ENCODE results near the gene ZBTB20.
"Not testable (repeated sequence)": the region's sequence is repeated elsewhere in the genome, so short reads cannot be mapped to it uniquely, and the experiment has no call there.

ZBTB20 gene

DNA sequence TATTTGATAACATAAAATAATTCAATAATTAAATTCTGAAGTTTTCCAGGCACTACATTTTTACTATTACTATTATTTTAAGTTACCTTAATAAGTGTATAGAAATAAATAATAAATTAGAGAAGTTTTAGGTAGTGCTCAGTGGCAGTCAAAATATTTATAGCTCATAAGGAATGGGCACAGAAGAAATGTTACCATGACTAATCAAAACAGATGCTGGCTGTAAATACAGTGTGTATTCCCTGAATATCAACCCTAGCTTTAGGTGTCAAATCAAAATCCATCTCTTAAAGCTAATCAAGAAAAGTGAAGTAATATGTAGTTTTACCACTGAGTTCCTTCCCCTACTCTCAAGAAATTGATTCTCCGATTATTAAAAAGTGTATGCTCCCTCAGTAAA lies 35.5 kb downstream of the ZBTB20 start:
- no peak overlapping the region for H3K27ac ChIP-seq (ENCODE audit: low read depth in 2 of 2, low read length in 2 of 2)
- H3K4me3 ChIP-seq (ENCODE audit: low read length in 2 of 2): no peak overlapping the region
- H3K27me3 ChIP-seq (ENCODE audit: control insufficient read depth in 2 of 2, insufficient read depth in 2 of 2, low read length in 2 of 2): no peaks in the 10 kb centered on the region

DNA sequence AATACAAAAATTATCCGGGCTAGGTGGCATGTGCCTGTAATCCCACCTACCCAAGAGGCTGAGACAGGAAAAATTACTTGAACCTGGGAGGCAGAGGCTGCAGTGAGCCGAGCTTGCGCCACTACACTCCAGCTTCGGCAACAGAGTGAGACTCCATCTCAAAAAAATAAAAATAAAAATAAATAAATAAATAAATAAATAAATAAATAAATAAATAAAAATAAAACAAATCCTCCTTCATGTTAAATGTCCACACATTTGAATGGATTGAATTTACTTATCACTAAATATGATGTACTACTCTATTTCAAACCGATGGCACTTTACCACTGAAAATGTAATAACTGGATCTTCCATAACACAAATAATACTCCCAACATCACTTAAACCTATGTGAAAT lies 36.3 kb downstream of the ZBTB20 start:
- Histone ChIP-seq H3K36me3 (ENCODE audit: control insufficient read depth in 2 of 2, insufficient read depth in 2 of 2, low read length in 2 of 2) (peaks cover 0 to 2% of the 10 kb centered on the region in 2 donors), H3K27me3 (ENCODE audit: control insufficient read depth in 2 of 2, insufficient read depth in 2 of 2, low read length in 2 of 2) (no peaks in the 10 kb centered on the region), H3K4me1 (ENCODE audit: control insufficient read depth in 2 of 2, insufficient read depth in 2 of 2, low read length in 2 of 2) (no peaks in the 10 kb centered on the region), H3K4me3 (ENCODE audit: low read length in 2 of 2) (no peak overlapping the region), H3K27ac (ENCODE audit: low read depth in 2 of 2, low read length in 2 of 2) (no peak overlapping the region), H3K9ac (ENCODE audit: low read depth in 1 of 2, low read length in 2 of 2) (no peak overlapping the region), H3K9me3 (ENCODE audit: control insufficient read depth in 2 of 2, low read length in 2 of 2) (no peaks in the 10 kb centered on the region)

More for the DNA sequence above, 35.5 kb downstream of the ZBTB20 start:
- no peaks in the 10 kb centered on the region for H3K9me3 ChIP-seq (ENCODE audit: control insufficient read depth in 2 of 2, low read length in 2 of 2)
- H3K36me3 ChIP-seq (ENCODE audit: control insufficient read depth in 2 of 2, insufficient read depth in 2 of 2, low read length in 2 of 2): peaks cover 0 to 2% of the 10 kb centered on the region in 2 donors
- no peaks in the 10 kb centered on the region for H3K4me1 ChIP-seq (ENCODE audit: control insufficient read depth in 2 of 2, insufficient read depth in 2 of 2, low read length in 2 of 2)
- no peak overlapping the region for H3K9ac ChIP-seq (ENCODE audit: low read depth in 1 of 2, low read length in 2 of 2)

DNA sequence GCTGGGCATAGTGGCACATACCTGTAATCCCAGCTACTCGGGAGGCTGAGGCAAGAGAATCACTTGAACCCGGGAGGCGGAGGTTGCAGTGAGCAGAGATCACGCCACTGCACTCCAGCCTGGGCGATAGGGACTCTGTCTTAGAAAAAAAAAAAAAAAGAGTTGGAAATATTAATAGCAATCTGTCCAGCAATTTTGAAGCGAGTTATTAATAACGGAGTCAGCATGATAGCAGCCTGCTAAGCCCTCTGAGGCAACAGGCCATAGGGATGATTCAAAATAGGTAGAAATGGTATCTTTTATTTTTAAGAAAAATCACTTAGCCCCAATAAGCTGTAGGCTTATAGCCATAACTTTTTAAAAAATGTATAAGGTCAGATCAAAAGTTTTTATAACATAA lies 37.0 kb downstream of the ZBTB20 start:
- not testable (repeated sequence) for H3K4me1 ChIP-seq (ENCODE audit: control insufficient read depth in 2 of 2, insufficient read depth in 2 of 2, low read length in 2 of 2); H3K9me3 ChIP-seq (ENCODE audit: control insufficient read depth in 2 of 2, low read length in 2 of 2); H3K4me3 ChIP-seq (ENCODE audit: low read length in 2 of 2); H3K36me3 ChIP-seq (ENCODE audit: control insufficient read depth in 2 of 2, insufficient read depth in 2 of 2, low read length in 2 of 2); H3K27ac ChIP-seq (ENCODE audit: low read depth in 2 of 2, low read length in 2 of 2); H3K27me3 ChIP-seq (ENCODE audit: control insufficient read depth in 2 of 2, insufficient read depth in 2 of 2, low read length in 2 of 2); H3K9ac ChIP-seq (ENCODE audit: low read depth in 1 of 2, low read length in 2 of 2)

DNA sequence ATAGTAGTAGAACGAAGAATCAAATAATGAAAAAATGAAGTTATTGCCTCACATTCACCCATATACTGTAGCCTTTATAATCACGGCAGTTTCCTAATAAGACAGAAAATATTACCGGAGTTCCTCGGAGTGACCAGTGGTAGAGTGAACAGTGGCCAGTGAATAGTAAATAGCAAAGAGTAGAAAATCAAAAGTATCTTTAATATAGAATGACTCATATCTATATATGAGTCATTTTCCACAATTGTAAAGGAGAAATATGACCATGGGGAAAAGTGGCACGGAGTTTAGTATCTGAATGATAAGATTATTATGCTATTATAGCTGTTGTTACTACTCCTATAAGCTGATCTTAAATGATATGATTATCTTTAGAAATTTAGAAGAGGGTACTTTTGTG lies 38.5 kb downstream of the ZBTB20 start:
- H3K9me3 ChIP-seq (ENCODE audit: control insufficient read depth in 2 of 2, low read length in 2 of 2): no peaks in the 10 kb centered on the region
- no peaks in the 10 kb centered on the region for H3K27me3 ChIP-seq (ENCODE audit: control insufficient read depth in 2 of 2, insufficient read depth in 2 of 2, low read length in 2 of 2)
- no peak overlapping the region for H3K27ac ChIP-seq (ENCODE audit: low read depth in 2 of 2, low read length in 2 of 2)
- no peak overlapping the region for H3K9ac ChIP-seq (ENCODE audit: low read depth in 1 of 2, low read length in 2 of 2)
- H3K4me1 ChIP-seq (ENCODE audit: control insufficient read depth in 2 of 2, insufficient read depth in 2 of 2, low read length in 2 of 2): no peaks in the 10 kb centered on the region
- no peak overlapping the region for H3K4me3 ChIP-seq (ENCODE audit: low read length in 2 of 2)
- H3K36me3 ChIP-seq (ENCODE audit: control insufficient read depth in 2 of 2, insufficient read depth in 2 of 2, low read length in 2 of 2): peaks cover 0 to 2% of the 10 kb centered on the region in 2 donors

DNA sequence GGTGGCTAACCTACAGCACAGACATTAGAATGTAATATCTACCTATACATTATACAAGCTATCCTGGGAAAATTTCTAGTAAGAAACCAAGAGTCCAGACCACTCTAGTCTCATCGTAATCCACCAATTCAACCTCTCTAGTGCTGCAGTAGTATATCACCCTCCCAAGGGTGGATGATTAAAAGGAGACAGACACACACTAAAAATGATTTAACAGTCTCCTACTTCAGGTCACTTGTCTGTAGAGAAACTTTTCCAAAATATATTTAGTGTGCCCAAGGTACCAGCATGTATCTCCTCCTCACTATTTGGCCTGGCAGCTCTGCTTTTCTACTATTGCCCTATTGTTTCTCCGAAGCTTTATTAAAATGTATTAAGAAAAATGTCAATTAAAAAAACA lies 45.0 kb downstream of the ZBTB20 start:
- no peak overlapping the region for H3K4me3 ChIP-seq (ENCODE audit: low read length in 2 of 2)
- H3K4me1 ChIP-seq (ENCODE audit: control insufficient read depth in 2 of 2, insufficient read depth in 2 of 2, low read length in 2 of 2): peaks cover 11 to 20% of the 10 kb centered on the region in 2 donors
- H3K9me3 ChIP-seq (ENCODE audit: control insufficient read depth in 2 of 2, low read length in 2 of 2): no peaks in the 10 kb centered on the region
- H3K27me3 ChIP-seq (ENCODE audit: control insufficient read depth in 2 of 2, insufficient read depth in 2 of 2, low read length in 2 of 2): no peaks in the 10 kb centered on the region
- peaks cover 0 to under 1% of the 10 kb centered on the region in 2 donors for H3K36me3 ChIP-seq (ENCODE audit: control insufficient read depth in 2 of 2, insufficient read depth in 2 of 2, low read length in 2 of 2)
- H3K27ac ChIP-seq (ENCODE audit: low read depth in 2 of 2, low read length in 2 of 2): no peak overlapping the region
- H3K9ac ChIP-seq (ENCODE audit: low read depth in 1 of 2, low read length in 2 of 2): no peak overlapping the region

DNA sequence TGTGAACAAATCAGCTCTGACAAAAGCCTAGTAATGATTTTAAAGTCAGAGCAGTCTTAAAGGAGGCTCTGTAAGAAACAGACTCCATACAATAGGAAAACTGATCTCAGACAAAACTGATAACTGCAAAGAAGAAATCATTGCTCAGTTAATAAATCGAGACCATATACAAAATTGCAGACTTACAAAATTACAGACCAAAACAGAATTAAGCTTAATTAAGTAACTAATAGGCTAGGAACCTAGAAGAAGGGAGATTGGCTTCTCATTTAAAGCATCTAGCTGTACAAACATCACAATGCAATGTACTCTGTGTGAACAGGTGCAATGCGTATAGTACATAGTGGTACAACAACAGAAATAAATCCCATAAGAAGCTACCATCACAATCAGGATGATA lies 46.3 kb downstream of the ZBTB20 start:
- Histone ChIP-seq H3K9me3 (ENCODE audit: control insufficient read depth in 2 of 2, low read length in 2 of 2) (no peaks in the 10 kb centered on the region), H3K27ac (ENCODE audit: low read depth in 2 of 2, low read length in 2 of 2) (no peak overlapping the region), H3K4me3 (ENCODE audit: low read length in 2 of 2) (peak overlapping the region; percentile 14 to 83)

DNA sequence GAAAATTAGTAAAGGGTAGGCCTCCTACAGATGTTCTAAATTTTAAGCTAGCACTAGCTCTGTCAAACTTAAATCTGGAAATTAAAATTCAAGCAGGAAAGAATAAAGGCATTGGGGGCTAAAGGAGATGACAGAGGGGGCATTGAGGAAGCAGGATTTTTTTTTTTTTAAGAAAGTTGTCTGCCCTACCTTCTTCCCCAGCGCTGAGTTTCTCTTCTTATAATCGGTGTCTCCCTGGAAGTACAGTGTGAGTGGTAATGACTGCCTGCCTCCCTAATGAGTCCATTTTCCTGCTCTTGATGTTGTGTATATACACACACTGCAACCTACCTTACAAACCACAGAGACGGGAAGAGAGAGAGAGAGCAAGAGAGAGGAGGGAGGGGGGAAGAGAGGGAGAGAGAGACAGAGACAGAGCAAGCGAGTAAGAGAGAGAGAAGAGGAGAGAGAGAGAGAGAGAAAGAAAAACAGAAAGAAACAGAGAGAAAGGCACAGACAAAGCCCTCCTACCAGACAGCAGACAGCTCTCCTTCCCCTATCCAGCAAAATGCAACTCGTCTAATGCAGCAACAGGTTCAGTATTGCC lies 47.0 kb downstream of the ZBTB20 start:
- H3K4me1 ChIP-seq (ENCODE audit: control insufficient read depth in 2 of 2, insufficient read depth in 2 of 2, low read length in 2 of 2): peaks cover 11 to 20% of the 10 kb centered on the region in 2 donors
- H3K27me3 ChIP-seq (ENCODE audit: control insufficient read depth in 2 of 2, insufficient read depth in 2 of 2, low read length in 2 of 2): no peaks in the 10 kb centered on the region
- H3K9me3 ChIP-seq (ENCODE audit: control insufficient read depth in 2 of 2, low read length in 2 of 2): no peaks in the 10 kb centered on the region
- H3K9ac ChIP-seq (ENCODE audit: low read depth in 1 of 2, low read length in 2 of 2): peak overlapping the region; percentile 67 to 79
- H3K4me3 ChIP-seq (ENCODE audit: low read length in 2 of 2): peak overlapping the region; percentile 68 to 83
- no peaks in the 10 kb centered on the region for H3K36me3 ChIP-seq (ENCODE audit: control insufficient read depth in 2 of 2, insufficient read depth in 2 of 2, low read length in 2 of 2)
- H3K27ac ChIP-seq (ENCODE audit: low read depth in 2 of 2, low read length in 2 of 2): peak overlapping the region; percentile 43 to 61

More for the DNA sequence above, 46.3 kb downstream of the ZBTB20 start:
- Histone ChIP-seq H3K9ac (ENCODE audit: low read depth in 1 of 2, low read length in 2 of 2) (peak overlapping the region in 1 of 2 donors; percentile 19), H3K27me3 (ENCODE audit: control insufficient read depth in 2 of 2, insufficient read depth in 2 of 2, low read length in 2 of 2) (no peaks in the 10 kb centered on the region), H3K36me3 (ENCODE audit: control insufficient read depth in 2 of 2, insufficient read depth in 2 of 2, low read length in 2 of 2) (no peaks in the 10 kb centered on the region), H3K4me1 (ENCODE audit: control insufficient read depth in 2 of 2, insufficient read depth in 2 of 2, low read length in 2 of 2) (peaks cover 11 to 20% of the 10 kb centered on the region in 2 donors)

DNA sequence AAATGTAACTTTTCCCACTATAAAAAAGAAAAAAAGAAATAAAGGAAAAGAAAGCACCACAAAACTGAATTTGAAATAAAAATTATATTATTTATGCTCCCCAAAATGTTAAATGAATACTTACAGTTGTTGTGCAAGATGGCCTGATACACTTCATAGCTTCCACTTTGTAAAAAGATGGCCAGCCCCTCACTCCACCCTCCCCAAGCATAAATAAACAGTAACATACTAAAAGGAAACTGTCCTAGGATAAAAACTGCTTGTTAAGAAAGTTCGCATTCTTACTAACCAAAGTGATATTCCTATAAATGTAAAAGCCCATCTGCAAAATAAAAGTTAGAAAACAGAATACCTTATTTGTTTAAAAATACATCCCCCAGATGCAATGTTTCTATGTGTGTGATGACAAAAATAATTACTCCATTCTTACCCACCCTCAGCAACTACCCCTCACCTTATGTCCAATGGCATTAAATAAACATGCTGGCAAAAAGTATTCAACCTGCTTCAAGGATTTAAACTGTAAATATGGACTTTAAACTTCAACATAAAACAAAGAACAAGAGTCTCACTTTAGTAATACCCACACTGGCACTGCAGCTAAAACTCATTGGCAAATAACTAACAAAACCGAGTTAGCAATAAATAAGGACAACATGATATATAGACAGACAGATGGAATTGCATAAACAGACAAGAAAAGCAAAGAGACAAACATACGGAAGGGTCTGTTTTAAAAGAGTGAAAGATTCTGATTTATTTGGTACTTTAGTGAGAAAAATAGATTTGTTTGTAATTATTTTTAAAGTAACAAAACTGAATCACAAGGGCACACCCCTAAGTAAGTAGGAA lies 47.7 kb downstream of the ZBTB20 start:
- H3K27ac ChIP-seq (ENCODE audit: low read depth in 2 of 2, low read length in 2 of 2): peak overlapping the region; percentile 43 to 61
- peak overlapping the region; percentile 68 to 83 for H3K4me3 ChIP-seq (ENCODE audit: low read length in 2 of 2)
- H3K36me3 ChIP-seq (ENCODE audit: control insufficient read depth in 2 of 2, insufficient read depth in 2 of 2, low read length in 2 of 2): no peaks in the 10 kb centered on the region
- H3K9ac ChIP-seq (ENCODE audit: low read depth in 1 of 2, low read length in 2 of 2): peak overlapping the region; percentile 67 to 79
- H3K9me3 ChIP-seq (ENCODE audit: control insufficient read depth in 2 of 2, low read length in 2 of 2): no peaks in the 10 kb centered on the region
- peaks cover 11 to 20% of the 10 kb centered on the region in 2 donors for H3K4me1 ChIP-seq (ENCODE audit: control insufficient read depth in 2 of 2, insufficient read depth in 2 of 2, low read length in 2 of 2)
- H3K27me3 ChIP-seq (ENCODE audit: control insufficient read depth in 2 of 2, insufficient read depth in 2 of 2, low read length in 2 of 2): no peaks in the 10 kb centered on the region

DNA sequence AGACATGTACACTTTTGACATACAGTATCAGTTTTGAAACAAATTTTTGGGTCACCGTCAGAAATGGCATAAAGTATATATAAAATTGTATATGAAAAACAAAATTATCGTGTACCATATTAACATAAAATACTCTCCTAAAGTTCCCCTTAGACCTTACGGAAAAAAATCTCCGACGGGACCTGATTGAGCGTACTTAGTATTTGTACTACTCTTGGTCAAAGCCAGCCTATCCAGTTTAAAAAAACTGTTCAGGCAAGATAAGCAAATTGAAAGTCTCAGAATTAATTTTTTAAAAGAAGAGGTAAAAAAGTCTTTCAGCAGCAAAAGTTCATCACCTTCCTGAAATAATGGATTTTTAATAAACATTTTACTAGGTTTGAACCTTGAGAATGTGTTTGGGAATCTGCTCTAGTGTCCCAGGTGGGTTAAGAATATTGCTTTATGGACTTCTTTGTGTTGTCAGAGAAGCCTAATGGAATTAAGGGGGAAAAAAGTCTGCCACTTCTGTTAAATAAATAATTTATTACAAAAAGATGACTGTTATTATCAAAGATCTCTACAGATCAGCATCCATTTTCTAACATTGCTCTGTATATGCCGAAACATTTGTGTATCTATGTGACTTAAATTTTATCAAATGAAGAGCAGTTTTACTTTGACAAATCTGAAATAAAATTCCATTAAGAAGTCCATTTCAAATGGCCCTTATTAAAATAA lies 48.6 kb downstream of the ZBTB20 start:
- H3K9me3 ChIP-seq (ENCODE audit: control insufficient read depth in 2 of 2, low read length in 2 of 2): no peaks in the 10 kb centered on the region
- H3K4me3 ChIP-seq (ENCODE audit: low read length in 2 of 2): no peak overlapping the region
- H3K36me3 ChIP-seq (ENCODE audit: control insufficient read depth in 2 of 2, insufficient read depth in 2 of 2, low read length in 2 of 2): no peaks in the 10 kb centered on the region
- H3K27me3 ChIP-seq (ENCODE audit: control insufficient read depth in 2 of 2, insufficient read depth in 2 of 2, low read length in 2 of 2): no peaks in the 10 kb centered on the region
- H3K9ac ChIP-seq (ENCODE audit: low read depth in 1 of 2, low read length in 2 of 2): no peak overlapping the region
- H3K27ac ChIP-seq (ENCODE audit: low read depth in 2 of 2, low read length in 2 of 2): no peak overlapping the region
- peaks cover 11 to 20% of the 10 kb centered on the region in 2 donors for H3K4me1 ChIP-seq (ENCODE audit: control insufficient read depth in 2 of 2, insufficient read depth in 2 of 2, low read length in 2 of 2)

DNA sequence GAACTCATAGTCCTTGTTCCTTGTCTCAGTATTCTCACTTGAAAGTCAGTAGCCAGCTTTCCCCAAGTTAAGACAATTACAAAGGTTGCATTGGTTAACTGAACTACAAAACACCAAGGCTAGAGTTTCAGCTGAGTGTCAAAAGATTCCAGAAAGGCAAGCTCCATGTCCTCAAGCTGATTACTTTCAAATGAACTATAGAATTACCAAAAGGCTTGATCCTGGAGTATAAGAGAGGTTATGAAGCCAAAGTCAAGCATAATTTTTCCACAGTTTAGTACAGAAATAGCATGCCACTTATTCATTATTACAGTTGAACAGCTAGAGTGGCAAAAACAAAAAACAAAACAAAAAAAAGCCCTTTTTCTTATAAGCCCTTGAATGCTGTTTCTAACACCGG lies 51.9 kb downstream of the ZBTB20 start:
- Histone ChIP-seq H3K9me3 (ENCODE audit: control insufficient read depth in 2 of 2, low read length in 2 of 2) (no peaks in the 10 kb centered on the region), H3K9ac (ENCODE audit: low read depth in 1 of 2, low read length in 2 of 2) (no peak overlapping the region)

More for the DNA sequence above, 51.9 kb downstream of the ZBTB20 start:
- Histone ChIP-seq H3K27ac (ENCODE audit: low read depth in 2 of 2, low read length in 2 of 2) (no peak overlapping the region), H3K4me1 (ENCODE audit: control insufficient read depth in 2 of 2, insufficient read depth in 2 of 2, low read length in 2 of 2) (peaks cover 7 to 11% of the 10 kb centered on the region in 2 donors), H3K4me3 (ENCODE audit: low read length in 2 of 2) (no peak overlapping the region), H3K36me3 (ENCODE audit: control insufficient read depth in 2 of 2, insufficient read depth in 2 of 2, low read length in 2 of 2) (no peaks in the 10 kb centered on the region), H3K27me3 (ENCODE audit: control insufficient read depth in 2 of 2, insufficient read depth in 2 of 2, low read length in 2 of 2) (no peaks in the 10 kb centered on the region)

All from mucosa of rectum (tissue), 2 donors.